ENCODE measurements around the gene ZNF678. TPM values are rescaled to one million over a fixed set of nuclear protein-coding genes. Genes with fewer than 3 reads are reported as not detected.

The ZNF678 gene
- total and polyA plus RNA-seq, 2 of the 4 experiments (the other 2 are of a cell fraction), result 1.3 to 4.8 TPM

DNA sequence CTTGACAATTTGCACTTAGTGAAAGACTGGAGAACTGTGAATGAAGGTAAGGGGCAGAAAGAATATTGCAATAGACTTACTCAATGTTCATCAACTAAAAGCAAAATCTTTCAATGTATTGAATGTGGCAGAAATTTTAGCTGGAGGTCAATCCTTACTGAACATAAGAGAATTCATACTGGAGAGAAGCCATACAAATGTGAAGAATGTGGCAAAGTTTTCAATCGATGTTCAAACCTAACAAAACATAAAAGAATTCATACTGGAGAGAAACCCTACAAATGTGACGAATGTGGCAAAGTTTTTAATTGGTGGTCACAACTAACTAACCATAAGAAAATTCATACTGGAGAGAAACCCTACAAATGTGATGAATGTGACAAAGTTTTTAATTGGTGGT, 91.1 kb downstream of the ZNF678 start:
- Histone ChIP-seq H3K56ac (ENCODE audit: extremely low read depth, insufficient read depth, low read length) (no peak overlapping the region), H2BK15ac (ENCODE audit: low read depth, low read length) (no peak overlapping the region), H4K5ac (ENCODE audit: low read depth, low read length) (no peak overlapping the region), H2AFZ (replicated peaks; ENCODE audit: low read length, poor library complexity) (no peak overlapping the region), H3K18ac (ENCODE audit: low read depth, low read length) (no peak overlapping the region), H3K9ac (ENCODE audit: low read depth, low read length) (no peak overlapping the region), H4K20me1 (ENCODE audit: insufficient read depth, low read length) (no peaks in the 10 kb centered on the region), H3K27ac (ENCODE audit: insufficient read depth, low read length) (no peak overlapping the region), H3K9me1 (ENCODE audit: insufficient read depth, low read length) (no peaks in the 10 kb centered on the region), H4K8ac (ENCODE audit: low read depth in 2 of 2, low read length in 2 of 2) (no peak overlapping the region), H3K14ac (replicated peaks; ENCODE audit: low read depth, low read length) (no peak overlapping the region), H3K27me3 (ENCODE audit: control insufficient read depth, insufficient read depth, low read length) (no peaks in the 10 kb centered on the region), H3K4me2 (ENCODE audit: low read depth, low read length) (no peak overlapping the region), H3K4me1 (ENCODE audit: control insufficient read depth, insufficient read depth, low read length) (no peaks in the 10 kb centered on the region), H4K91ac (ENCODE audit: insufficient read depth, low read depth, low read length) (no peak overlapping the region), H2AK5ac (ENCODE audit: low read depth, low read length) (no peak overlapping the region), H2BK20ac (ENCODE audit: low read depth, low read length) (no peak overlapping the region), H3K4me3 (ENCODE audit: insufficient read depth, low read depth, low read length) (no peak overlapping the region), H2AK9ac (replicated peaks; ENCODE audit: low read depth, low read length, poor library complexity) (no peak overlapping the region), H2BK5ac (ENCODE audit: low read depth, low read length, poor library complexity, severe bottlenecking) (no peak overlapping the region), H3K36me3 (ENCODE audit: control insufficient read depth, insufficient read depth, low read length) (peaks cover 8% of the 10 kb centered on the region), H3K9me3 (ENCODE audit: control insufficient read depth, insufficient read depth, low read length) (peaks cover 47% of the 10 kb centered on the region), H3K79me1 (ENCODE audit: low read depth in 1 of 2, low read length in 2 of 2) (no peaks in the 10 kb centered on the region), H3K4ac (ENCODE audit: low read depth, low read length) (no peak overlapping the region), H3K23ac (ENCODE audit: low read depth, low read length) (no peak overlapping the region), H2BK120ac (ENCODE audit: low read depth, low read length) (no peak overlapping the region)
- POLR2A ChIA-PET (ENCODE audit: unreplicated experiment), result no interaction called here
- no peak for DNase-seq
- CTCF ChIA-PET, result no interaction called here
- no peak for ATAC-seq (ENCODE audit: low read depth)
- no CpG with 5 or more reads among the region's 2 CpGs for WGBS, 2 experiments (ENCODE audit: extremely low coverage in 2 of 2, insufficient read length in 1 of 2)
- intact Hi-C loops (cut with micrococcal nuclease) (no loop called here), in situ Hi-C loops (cut with MboI; ENCODE audit: low sequenced_read_pairs) (no loop called here), dilution Hi-C loops (cut with HindIII; ENCODE audit: low sequenced_read_pairs, unreplicated experiment) (no loop called here)
- TSS peak; percentile 44 for BruUV-seq (replicated peaks)
- TF ChIP-seq MAFK (IDR thresholded peaks at IDR 0.05; ENCODE audit: low read depth, low read length) (no peak), MAZ (IDR thresholded peaks at IDR 0.05; ENCODE audit: borderline replicate concordance, low read depth, low read length) (no peak), POLR2A (IDR thresholded peaks at IDR 0.05; ENCODE audit: low read depth, low read length) (no peak)
